ENCODE measurements around the gene OTOG. TPM values are rescaled to one million over a fixed set of nuclear protein-coding genes. Genes with fewer than 3 reads are reported as not detected.

Gene OTOG
- total and polyA plus RNA-seq, 2 donors (not counting 1 experiment from before 2014, with no cell fraction given) = not detected

- Histone ChIP-seq H4K20me1 (ENCODE audit: control insufficient read depth, insufficient read depth, low read length, poor library complexity, severe bottlenecking) (no peaks in the 10 kb centered on the region), H3K79me2 (ENCODE audit: control insufficient read depth, insufficient read depth, low read length) (no peaks in the 10 kb centered on the region), H3K9me3 (ENCODE audit: control extremely low read depth in 1 of 3, control insufficient read depth in 2 of 3, insufficient read depth in 1 of 3, low read length in 2 of 3) (no peaks in the 10 kb centered on the region), H3K9ac (ENCODE audit: low read length) (no peak overlapping the region), H3K4me3 (ENCODE audit: control extremely low read depth in 1 of 5, extremely low read depth in 1 of 5, insufficient read depth in 1 of 5, low read depth in 2 of 5, low read length in 4 of 5) (no peak overlapping the region), H2AFZ (ENCODE audit: insufficient read depth, low read depth, low read length, poor library complexity, severe bottlenecking) (no peak overlapping the region), H3K27ac (ENCODE audit: low read length in 2 of 2) (no peak overlapping the region), H3K36me3 (replicated peaks in 1 of 2; ENCODE audit: control extremely low read depth in 1 of 2, control insufficient read depth in 1 of 2, extremely low read depth in 1 of 2, insufficient read depth in 2 of 2, low read length in 1 of 2) (no peaks in the 10 kb centered on the region), H3K27me3 (replicated peaks in 1 of 4; ENCODE audit: control extremely low read depth in 1 of 4, control insufficient read depth in 3 of 4, insufficient read depth in 4 of 4, low read length in 3 of 4) (no peaks in the 10 kb centered on the region), H3K4me2 (replicated peaks; ENCODE audit: low read depth, low read length, poor library complexity, severe bottlenecking) (no peak overlapping the region), H3K4me1 (ENCODE audit: control insufficient read depth in 2 of 2, insufficient read depth in 2 of 2, low read length in 2 of 2) (no peaks in the 10 kb centered on the region)
- H3K9me3 Mint-ChIP-seq (ENCODE audit: insufficient read depth) = no peaks in the 10 kb centered on the region
- ATAC-seq (ENCODE audit: low read depth) (no peak), DNase-seq (no peak)
- POLR2A ChIA-PET = no interaction called here
- CTCF ChIA-PET = interaction anchor here (5.2 to 7.7 kb wide), 2 partner anchors 120 to 125 kb away, joined by 31 to 116 read pairs; partner anchors contain the start of gene KCNJ11
- H3K27me3 Mint-ChIP-seq = peaks cover 28% of the 10 kb centered on the region
- H3K4me1 Mint-ChIP-seq = no peaks in the 10 kb centered on the region
- no peak for TF ChIP-seq EZH2 (IDR thresholded peaks at IDR 0.05; ENCODE audit: borderline replicate concordance, insufficient read depth, low read depth, low read length, poor library complexity, severe bottlenecking)
- TF ChIP-seq, protein P1, sequence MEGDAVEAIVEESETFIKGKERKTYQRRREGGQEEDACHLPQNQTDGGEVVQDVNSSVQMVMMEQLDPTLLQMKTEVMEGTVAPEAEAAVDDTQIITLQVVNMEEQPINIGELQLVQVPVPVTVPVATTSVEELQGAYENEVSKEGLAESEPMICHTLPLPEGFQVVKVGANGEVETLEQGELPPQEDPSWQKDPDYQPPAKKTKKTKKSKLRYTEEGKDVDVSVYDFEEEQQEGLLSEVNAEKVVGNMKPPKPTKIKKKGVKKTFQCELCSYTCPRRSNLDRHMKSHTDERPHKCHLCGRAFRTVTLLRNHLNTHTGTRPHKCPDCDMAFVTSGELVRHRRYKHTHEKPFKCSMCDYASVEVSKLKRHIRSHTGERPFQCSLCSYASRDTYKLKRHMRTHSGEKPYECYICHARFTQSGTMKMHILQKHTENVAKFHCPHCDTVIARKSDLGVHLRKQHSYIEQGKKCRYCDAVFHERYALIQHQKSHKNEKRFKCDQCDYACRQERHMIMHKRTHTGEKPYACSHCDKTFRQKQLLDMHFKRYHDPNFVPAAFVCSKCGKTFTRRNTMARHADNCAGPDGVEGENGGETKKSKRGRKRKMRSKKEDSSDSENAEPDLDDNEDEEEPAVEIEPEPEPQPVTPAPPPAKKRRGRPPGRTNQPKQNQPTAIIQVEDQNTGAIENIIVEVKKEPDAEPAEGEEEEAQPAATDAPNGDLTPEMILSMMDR (IDR thresholded peaks at IDR 0.05) = no peak
- WGBS (ENCODE audit: insufficient coverage) = no CpG with 5 or more reads among the region's 3 CpGs
- intact Hi-C loops (cut with micrococcal nuclease) = loop anchor here (10.0 kb wide), 1 partner anchor 564 kb away; no protein-coding TSS in a partner anchor
- no peak overlapping the region for H3K4me3 Mint-ChIP-seq
- no peak overlapping the region for H3K27ac Mint-ChIP-seq
These were observed 38.3 kb upstream of the OTOG start for GRCh38 chr11:17508791-17509190.

DNA sequence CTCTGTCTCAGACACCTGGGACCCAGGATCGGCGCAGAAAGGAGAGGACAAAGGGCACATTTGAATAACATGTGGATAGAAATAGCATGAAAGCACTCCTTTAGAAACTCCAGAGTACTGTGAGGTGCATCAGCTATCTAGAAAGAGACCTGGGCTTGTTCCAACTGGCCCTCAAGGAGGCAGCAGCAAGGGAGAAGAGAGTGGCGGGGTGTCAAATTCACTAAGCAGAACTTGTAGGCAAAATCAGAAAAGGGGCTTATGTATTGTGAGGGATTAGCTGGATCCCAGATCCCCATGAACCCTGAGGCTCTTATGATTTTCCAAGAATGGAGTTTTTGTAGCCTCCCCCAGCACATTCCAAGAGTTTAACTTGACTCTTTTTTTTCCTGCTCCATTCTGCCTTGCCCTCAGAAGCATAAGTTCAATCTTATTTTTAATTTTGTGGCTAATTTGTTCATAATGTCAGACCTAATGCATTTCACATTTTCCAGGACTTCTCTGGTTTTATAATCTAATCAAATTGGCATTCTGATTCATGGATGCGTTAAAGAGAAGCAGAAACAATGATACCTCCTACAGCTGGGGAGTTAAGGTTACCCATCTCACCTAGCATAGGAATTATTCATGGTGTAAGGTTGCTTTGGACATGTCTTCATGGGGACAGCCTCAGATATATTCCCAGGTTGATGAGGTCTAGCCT lies 36.4 kb upstream of the OTOG start:
- Histone ChIP-seq H3K4me1 (ENCODE audit: control insufficient read depth in 2 of 2, insufficient read depth in 2 of 2, low read length in 2 of 2) (no peaks in the 10 kb centered on the region), H3K27me3 (replicated peaks in 1 of 4; ENCODE audit: control extremely low read depth in 1 of 4, control insufficient read depth in 3 of 4, insufficient read depth in 4 of 4, low read length in 3 of 4) (no peaks in the 10 kb centered on the region), H3K79me2 (ENCODE audit: control insufficient read depth, insufficient read depth, low read length) (no peaks in the 10 kb centered on the region), H3K9ac (ENCODE audit: low read length) (no peak overlapping the region), H3K4me2 (replicated peaks; ENCODE audit: low read depth, low read length, poor library complexity, severe bottlenecking) (no peak overlapping the region), H3K36me3 (replicated peaks in 1 of 2; ENCODE audit: control extremely low read depth in 1 of 2, control insufficient read depth in 1 of 2, extremely low read depth in 1 of 2, insufficient read depth in 2 of 2, low read length in 1 of 2) (no peaks in the 10 kb centered on the region), H3K4me3 (ENCODE audit: control extremely low read depth in 1 of 5, extremely low read depth in 1 of 5, insufficient read depth in 1 of 5, low read depth in 2 of 5, low read length in 4 of 5) (no peak overlapping the region), H4K20me1 (ENCODE audit: control insufficient read depth, insufficient read depth, low read length, poor library complexity, severe bottlenecking) (no peaks in the 10 kb centered on the region), H3K9me3 (ENCODE audit: control extremely low read depth in 1 of 3, control insufficient read depth in 2 of 3, insufficient read depth in 1 of 3, low read length in 2 of 3) (no peaks in the 10 kb centered on the region), H2AFZ (ENCODE audit: insufficient read depth, low read depth, low read length, poor library complexity, severe bottlenecking) (no peak overlapping the region), H3K27ac (ENCODE audit: low read length in 2 of 2) (no peak overlapping the region)
- WGBS (ENCODE audit: insufficient coverage) = 90% methylated on average over 2 of the region's 4 CpGs
- POLR2A ChIA-PET = no interaction called here
- Mint-ChIP-seq H3K4me1 (no peaks in the 10 kb centered on the region), H3K9me3 (ENCODE audit: insufficient read depth) (no peaks in the 10 kb centered on the region), H3K27ac (no peak overlapping the region), H3K27me3 (peaks cover 24% of the 10 kb centered on the region), H3K4me3 (no peak overlapping the region)
- DNase-seq = no peak
- no peak for ATAC-seq (ENCODE audit: low read depth)
- intact Hi-C loops (cut with micrococcal nuclease) = no loop called here
- CTCF ChIA-PET = no interaction called here
- TF ChIP-seq EZH2 (IDR thresholded peaks at IDR 0.05; ENCODE audit: borderline replicate concordance, insufficient read depth, low read depth, low read length, poor library complexity, severe bottlenecking) = no peak
- TF ChIP-seq, protein P1 (IDR thresholded peaks at IDR 0.05) = no peak
